ENCODE data around the gene ZG16B. TPM values are rescaled to one million over a fixed set of nuclear protein-coding genes. Genes with fewer than 3 reads are reported as not detected.

The ZG16B gene
- total RNA-seq, 4 donors from 2014 or later = 1.3 to 15.9 TPM; not detected in 2

DNA sequence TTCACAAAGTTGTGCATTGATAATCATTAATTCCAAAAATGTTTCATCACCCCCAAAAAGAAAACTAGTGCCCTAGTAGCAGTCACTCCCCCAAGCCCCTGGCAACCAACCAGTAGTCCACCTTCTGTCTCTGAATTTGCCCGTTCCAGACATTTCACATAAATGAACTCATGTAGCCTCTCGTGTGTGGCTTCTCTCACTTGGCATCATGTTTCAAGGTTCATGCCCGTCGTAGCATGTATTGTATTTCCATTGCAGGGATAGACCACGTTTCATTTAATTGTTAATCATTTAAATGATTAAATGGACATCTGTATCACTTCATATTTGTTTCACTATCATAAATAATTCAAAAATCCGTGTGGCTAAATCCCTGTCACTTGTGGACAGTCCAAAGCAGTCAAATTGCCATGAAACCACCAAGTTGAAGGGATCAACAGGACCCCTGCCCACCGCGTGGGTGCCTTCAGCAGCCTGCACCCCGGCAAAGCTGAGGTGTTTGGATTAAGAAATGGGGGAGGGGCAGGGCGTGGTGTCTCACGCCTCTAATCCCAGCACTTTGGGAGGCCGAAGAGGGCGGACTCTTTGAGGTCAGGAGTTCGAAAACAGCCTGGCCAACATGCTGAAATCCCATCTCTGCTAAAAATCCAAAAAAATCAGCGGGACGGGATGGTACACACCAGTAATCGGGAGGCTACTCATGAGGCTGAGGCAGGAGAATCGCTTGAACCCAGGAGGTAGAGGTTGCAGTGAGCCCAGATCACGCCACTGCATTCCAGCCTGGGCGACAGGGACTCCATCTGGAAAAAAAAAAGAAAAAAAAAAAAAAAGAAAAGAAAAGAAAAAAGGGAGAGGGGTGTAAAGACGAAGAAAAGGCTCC, 44.2 kb downstream of the ZG16B start:
- Histone ChIP-seq H3K36me3 (no peaks in the 10 kb centered on the region), H3K9me3 (no peaks in the 10 kb centered on the region), H3K27me3 (no peaks in the 10 kb centered on the region), H3K27ac (no peak overlapping the region), H3K4me3 (no peak overlapping the region), H3K4me1 (no peaks in the 10 kb centered on the region)
- TF ChIP-seq, protein P1, sequence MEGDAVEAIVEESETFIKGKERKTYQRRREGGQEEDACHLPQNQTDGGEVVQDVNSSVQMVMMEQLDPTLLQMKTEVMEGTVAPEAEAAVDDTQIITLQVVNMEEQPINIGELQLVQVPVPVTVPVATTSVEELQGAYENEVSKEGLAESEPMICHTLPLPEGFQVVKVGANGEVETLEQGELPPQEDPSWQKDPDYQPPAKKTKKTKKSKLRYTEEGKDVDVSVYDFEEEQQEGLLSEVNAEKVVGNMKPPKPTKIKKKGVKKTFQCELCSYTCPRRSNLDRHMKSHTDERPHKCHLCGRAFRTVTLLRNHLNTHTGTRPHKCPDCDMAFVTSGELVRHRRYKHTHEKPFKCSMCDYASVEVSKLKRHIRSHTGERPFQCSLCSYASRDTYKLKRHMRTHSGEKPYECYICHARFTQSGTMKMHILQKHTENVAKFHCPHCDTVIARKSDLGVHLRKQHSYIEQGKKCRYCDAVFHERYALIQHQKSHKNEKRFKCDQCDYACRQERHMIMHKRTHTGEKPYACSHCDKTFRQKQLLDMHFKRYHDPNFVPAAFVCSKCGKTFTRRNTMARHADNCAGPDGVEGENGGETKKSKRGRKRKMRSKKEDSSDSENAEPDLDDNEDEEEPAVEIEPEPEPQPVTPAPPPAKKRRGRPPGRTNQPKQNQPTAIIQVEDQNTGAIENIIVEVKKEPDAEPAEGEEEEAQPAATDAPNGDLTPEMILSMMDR (IDR thresholded peaks at IDR 0.05) = no peak
- TF ChIP-seq POLR2A (IDR thresholded peaks at IDR 0.05) = no peak
- intact Hi-C loops (cut with DNase I; ENCODE audit: low total_unique reads) = loop anchor here (10.0 kb wide), 1 partner anchor 51 kb away; no protein-coding TSS in a partner anchor
- DNase-seq = peak in 1 of 2 donors; percentile 15

DNA sequence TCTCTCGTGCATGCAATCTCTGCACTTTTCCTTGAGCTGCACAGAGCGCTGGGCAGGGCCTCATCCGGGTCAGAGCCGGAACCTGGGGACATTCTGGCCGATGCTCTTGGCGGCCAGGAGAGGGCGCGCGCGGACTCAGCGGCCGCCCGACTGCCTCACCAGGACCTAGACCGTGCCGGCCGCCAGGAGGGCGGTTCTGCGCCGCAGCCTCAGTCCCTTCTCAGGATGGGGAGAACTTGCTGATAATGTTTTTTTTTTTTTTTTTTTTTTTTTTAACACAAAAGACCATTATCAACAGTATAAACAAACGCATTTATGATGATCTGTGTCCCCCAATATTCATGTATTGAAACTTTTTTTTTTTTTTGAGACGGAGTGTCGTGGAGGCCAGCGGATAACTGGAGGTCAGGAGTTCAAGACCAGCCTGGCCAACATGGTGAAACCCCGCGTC, 44.8 kb downstream of the ZG16B start:
- TF ChIP-seq, protein P1 (IDR thresholded peaks at IDR 0.05) = peak; percentile 85 to 99 (median 95)
- TF ChIP-seq POLR2A (IDR thresholded peaks at IDR 0.05) = no peak
- intact Hi-C loops (cut with DNase I; ENCODE audit: low total_unique reads) = loop anchor here (10.0 kb wide), 1 partner anchor 50 kb away; no protein-coding TSS in a partner anchor
- H3K27ac ChIP-seq = no peak overlapping the region
- H3K4me1 ChIP-seq = no peaks in the 10 kb centered on the region
- no peaks in the 10 kb centered on the region for H3K27me3 ChIP-seq
- peak; percentile 71 to 78 for DNase-seq
- no peak overlapping the region for H3K4me3 ChIP-seq
- H3K9me3 ChIP-seq = no peaks in the 10 kb centered on the region
- no peaks in the 10 kb centered on the region for H3K36me3 ChIP-seq

DNA sequence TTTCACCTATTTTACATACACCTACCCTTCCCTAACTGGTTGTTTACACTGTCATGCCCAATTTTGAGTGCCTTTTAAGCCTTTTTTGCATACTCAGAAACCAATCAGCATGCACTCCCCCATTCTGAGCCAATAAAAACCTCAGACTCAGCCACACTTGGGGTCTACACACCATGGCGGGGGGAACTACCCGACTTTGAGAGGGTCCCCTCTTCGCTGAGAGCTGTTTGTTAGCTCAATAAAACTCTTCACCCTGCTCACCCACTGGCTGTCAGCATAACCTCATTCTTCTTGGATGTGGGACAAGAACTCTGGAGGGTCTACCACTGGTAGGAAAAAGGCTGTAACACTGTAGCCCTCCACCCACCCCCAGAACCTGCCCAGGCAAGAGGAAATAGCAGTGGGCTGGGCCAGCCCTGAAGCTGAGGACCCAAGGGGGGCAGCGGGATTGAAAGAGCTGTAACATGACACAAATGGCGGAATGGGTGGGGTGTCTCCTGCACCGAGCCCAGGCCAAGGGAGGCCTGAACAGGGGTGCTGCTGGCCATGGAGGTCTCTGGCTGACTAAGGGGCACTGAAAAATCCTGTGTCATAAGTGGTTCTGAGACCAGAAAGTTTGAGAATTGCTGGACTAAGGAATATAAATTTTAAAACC, 49.9 kb downstream of the ZG16B start:
- TF ChIP-seq, protein P1 (IDR thresholded peaks at IDR 0.05) = no peak
- TF ChIP-seq POLR2A (IDR thresholded peaks at IDR 0.05) = no peak
- no peak overlapping the region for H3K27ac ChIP-seq
- intact Hi-C loops (cut with DNase I; ENCODE audit: low total_unique reads) = loop anchor here (10.0 kb wide), 1 partner anchor 45 kb away; no protein-coding TSS in a partner anchor
- H3K4me1 ChIP-seq = no peaks in the 10 kb centered on the region
- DNase-seq = no peak
- no peak overlapping the region for H3K4me3 ChIP-seq
- H3K36me3 ChIP-seq = no peaks in the 10 kb centered on the region
- H3K9me3 ChIP-seq = no peaks in the 10 kb centered on the region
- H3K27me3 ChIP-seq = no peaks in the 10 kb centered on the region

Small RNA genes within 50 kb of the gene (small RNA-seq; reads per million reads assigned to genes)
- gene SNORA3C = not detected

Other genes starting within 250 kb of the ZG16B start
- gene KCTD5, start 147.8 kb upstream of the ZG16B start, total RNA-seq = 10 to 100 TPM in 2 of 4 donors, 1 to 10 TPM in 2; 4.6 to 21.6 (median 12.7) TPM
- gene PRSS27, start 110.1 kb upstream of the ZG16B start, total RNA-seq = 1 to 10 TPM in 1 of 4 donors, under 1 TPM in 1, not detected in 2; 0.83 to 1.3 TPM
- gene SRRM2, start 77.7 kb upstream of the ZG16B start, total RNA-seq = 100 to 1,000 TPM in 3 of 4 donors, 10 to 100 TPM in 1; 92.7 to 900 (median 121) TPM
- gene ELOB, start 53.0 kb upstream of the ZG16B start, total RNA-seq = 100 to 1,000 TPM in 3 of 4 donors, 10 to 100 TPM in 1; 88.4 to 524 (median 219) TPM
- gene PRSS33, start 42.7 kb upstream of the ZG16B start, total RNA-seq = under 1 TPM in 1 of 4 donors, not detected in 3; 0.21 TPM
- gene PRSS41, start 31.8 kb upstream of the ZG16B start, total RNA-seq = not detected
- gene PRSS21, start 13.1 kb upstream of the ZG16B start, total RNA-seq = not detected
- gene PRSS22, start 27.9 kb downstream of the ZG16B start, total RNA-seq = 1 to 10 TPM in 1 of 4 donors, under 1 TPM in 1, not detected in 2; 0.46 to 2.4 TPM
- gene FLYWCH2, start 52.9 kb downstream of the ZG16B start, total RNA-seq = 100 to 1,000 TPM in 1 of 4 donors, 10 to 100 TPM in 3; 27.9 to 223 (median 40.9) TPM
- gene FLYWCH1, start 81.6 kb downstream of the ZG16B start, total RNA-seq = 10 to 100 TPM; 11.5 to 62.3 (median 27.2) TPM
- gene KREMEN2, start 134.0 kb downstream of the ZG16B start, total RNA-seq = under 1 TPM in 1 of 4 donors, not detected in 3; 0.41 TPM
- 1 to 10 TPM in 3 of 4 donors, under 1 TPM in 1; 0.26 to 4.8 (median 2.5) TPM for gene PAQR4, start 139.0 kb downstream of the ZG16B start, total RNA-seq
- gene PKMYT1, start 150.1 kb downstream of the ZG16B start, total RNA-seq = 1 to 10 TPM in 1 of 4 donors, not detected in 3; 6.1 TPM
- gene CLDN9, start 182.6 kb downstream of the ZG16B start, total RNA-seq = 1 to 10 TPM in 1 of 4 donors, under 1 TPM in 1, not detected in 2; 0.21 to 1.8 TPM
- gene CLDN6, start 187.9 kb downstream of the ZG16B start, total RNA-seq = 1 to 10 TPM in 1 of 4 donors, not detected in 3; 4.1 TPM
- gene TNFRSF12A, start 190.1 kb downstream of the ZG16B start, total RNA-seq = 10 to 100 TPM; 12.6 to 76.2 (median 24.0) TPM
- gene HCFC1R1, start 193.6 kb downstream of the ZG16B start, total RNA-seq = 10 to 100 TPM in 3 of 4 donors, 1 to 10 TPM in 1; 3.6 to 67.5 (median 25.4) TPM
- 10 to 100 TPM in 3 of 4 donors, 1 to 10 TPM in 1; 3.8 to 29.0 (median 22.3) TPM for gene THOC6, start 193.7 kb downstream of the ZG16B start, total RNA-seq
- 1 to 10 TPM in 1 of 4 donors, under 1 TPM in 2, not detected in 1; 0.26 to 1.9 (median 0.29) TPM for gene BICDL2, start 206.6 kb downstream of the ZG16B start, total RNA-seq
- gene MMP25, start 216.3 kb downstream of the ZG16B start, total RNA-seq = 1 to 10 TPM in 1 of 4 donors, under 1 TPM in 1, not detected in 2; 0.21 to 1.1 TPM
- gene IL32, start 235.3 kb downstream of the ZG16B start, total RNA-seq = 10 to 100 TPM in 3 of 4 donors, 1 to 10 TPM in 1; 7.5 to 37.1 (median 20.9) TPM